Pancreas (tissue), 10 donors: ENCODE data around the gene RAVER1. TPM values are rescaled to one million over a fixed set of nuclear protein-coding genes. Genes with fewer than 3 reads are reported as not detected.
"Not testable (repeated sequence)": the region's sequence is repeated elsewhere in the genome, so short reads cannot be mapped to it uniquely, and the experiment has no call there.

ENCODE experiments used
- ATAC-seq, 4 donors: fragments of 200-7000 bp; cut with Tn5 transposase; one replicate each; pipeline versions ENCODE4 v1.8.0 to v1.9.1; 2020; ENCODE audit warnings: mild to moderate bottlenecking in 4 of 4, moderate library complexity in 4 of 4
- DNase-seq, 6 donors: peaks; one replicate each; pipeline ENCODE4 v3.0.0-alpha.2; 2020
- FAIRE-seq: peaks from 2 replicates; lab custom pipeline; 2012; peaks lifted over from hg19 to GRCh38; lab: Jason Lieb, UNC
- H3K27ac ChIP-seq, 4 donors: fragments of 200-600 bp; sonication (generic); 1 replicate in 3 of 4; 2 replicates in 1 of 4; pipeline versions ENCODE4 v1.5.0 to v1.8.0; 2020
- H3K27me3 ChIP-seq, 4 donors: fragments of 200-600 bp; one replicate each; pipeline ENCODE4 v1.8.0; 2021
- H3K36me3 ChIP-seq, 3 donors: fragments of 200-600 bp; sonication (generic) in 1 of 3; one replicate each; pipeline versions ENCODE4 v1.5.0 to v1.8.0; 2020 to 2021
- H3K4me1 ChIP-seq, 3 donors: fragments of 200-600 bp; one replicate each; pipeline ENCODE4 v1.8.0; 2021
- H3K4me3 ChIP-seq, 4 donors: fragments of 200-600 bp; sonication (generic) in 2 of 4; one replicate each; pipeline versions ENCODE4 v1.5.0 to v1.8.0; 2020 to 2021
- H3K9me3 ChIP-seq, 4 donors: fragments of 200-600 bp; one replicate each; pipeline ENCODE4 v1.8.0; 2021
- CTCF ChIP-seq, 4 donors: fragments of 200-600 bp; sonication (generic) in 3 of 4; IDR thresholded peaks; one replicate each; pipeline versions ENCODE4 v1.5.0 to v1.8.0; 2021; ENCODE audit warnings: antibody characterized with exemption in 4 of 4
- WGBS, 2 donors: extraction: QIAGEN DNeasy Blood & Tissue Kit; methylation state at CpG; one replicate each; pipeline ENCODE4 v1.1.7; 2013; 5-methylcytosine and 5-hydroxymethylcytosine counted together
- intact Hi-C, 3 donors: fragments of 100-400 bp; cut with DNase I; formaldehyde crosslinking; loops; one replicate each; pipeline versions ENCODE4 v1.11.1 to v1.14.2; 2022
- polyA plus RNA-seq, 2 donors: library from polyadenylated mRNA; stranded (reverse); fragments of 200-250 nt; gene quantifications; one replicate each; pipeline ENCODE4 v1.2.3, GENCODE V29; 2013
- total RNA-seq, 6 donors: library from RNA; stranded (reverse); fragmentation: NEBNext Ultra II Directional in 4 of 6; extraction: Animal tissue kit (Norgen Biotek cat#: 25700) in 4 of 6; gene quantifications; one replicate each; pipeline versions ENCODE4 v1.2.1 to v1.2.4, GENCODE V29; 2021 to 2023
- donor health status: healthy with polysubstance abuse.
- donor health status: DM: no; HTN: no; CAD: no; lungs with moderate emphysema.
- donor health status: DM: no; HTN: no; CAD: no.
- donor health status: control.
- donor health status: control.
- donor health status: Bipolar disorder and iron deficiency.
- donor health status: DM: yes; HTN: yes; CAD: no.
- donor health status: DM: no; HTN: no; CAD: no.
- donor health status: DM: no; HTN: no; CAD: no.
- donor health status: DM: yes; HTN: yes; CAD: no.

Gene RAVER1
- total RNA-seq, result 10 to 100 TPM in 4 of 6 donors, 1 to 10 TPM in 2; 6.0 to 17.3 (median 13.6) TPM
- 1 to 10 TPM; 9.4 TPM for polyA plus RNA-seq

- Histone ChIP-seq H3K9me3 (no peaks in the 10 kb centered on the region), H3K4me1 (peaks cover 6 to 9% (median 8%) of the 10 kb centered on the region in 3 donors), H3K27ac (peak within 1 kb of the TSS; percentile 76 to 83 (median 82)), H3K36me3 (peaks cover 4 to 14% (median 10%) of the 10 kb centered on the region in 3 donors), H3K27me3 (no peaks in the 10 kb centered on the region), H3K4me3 (peak within 1 kb of the TSS; percentile 48 to 94 (median 80))
- intact Hi-C loops, result no loop called here
- whole genome bisulfite sequencing, 2 donors, result 0 to 1% methylated on average over 79 to 82 of the region's 82 CpGs
- DNase-seq (peak; percentile 97 to 99 (median 98)), FAIRE-seq (peak; percentile 43), ATAC-seq (peak; percentile 88 to 96 (median 90))
- TF ChIP-seq CTCF (IDR thresholded peaks at IDR 0.05), result no peak
These were observed at the start of gene RAVER1 for GRCh38 chr19:10332965-10333757. TSS of gene RAVER1 (minus strand) at chr19:10333529. CDS start at chr19:10333507, 22 bp downstream.

- H3K4me1 ChIP-seq, H3K36me3 ChIP-seq, intact Hi-C loops, H3K9me3 ChIP-seq, H3K4me3 ChIP-seq, H3K27me3 ChIP-seq, H3K27ac ChIP-seq, ATAC-seq, FAIRE-seq, DNase-seq: not testable (repeated sequence)
- 69 to 88% methylated on average over 8 of the region's 8 CpGs for WGBS, 2 donors
These were observed 49.8 kb upstream of the RAVER1 start for GRCh38 chr19:10383223-10383499.

- peaks cover 2 to 5% (median 4%) of the 10 kb centered on the region in 3 donors for H3K4me1 ChIP-seq
- no peak for TF ChIP-seq CTCF (IDR thresholded peaks at IDR 0.05)
- ATAC-seq (peak; percentile 97 to 99 (median 99)), DNase-seq (peak; percentile 96 to 99 (median 98)), FAIRE-seq (peak; percentile 88)
- intact Hi-C loops, result no loop called here
- 0 to 1% methylated on average over 57 to 58 of the region's 58 CpGs for WGBS, 2 donors
- H3K27me3 ChIP-seq, result no peaks in the 10 kb centered on the region
- no peaks in the 10 kb centered on the region for H3K9me3 ChIP-seq
- H3K4me3 ChIP-seq, result peak within 1 kb of the TSS; percentile 71 to 95 (median 82)
- no peaks in the 10 kb centered on the region for H3K36me3 ChIP-seq
- H3K27ac ChIP-seq, result peak within 1 kb of the TSS; percentile 53 to 83 (median 68)
These were observed 47.2 kb upstream of the RAVER1 start, which contains the start of gene TYK2 for GRCh38 chr19:10380313-10381102. TSS of gene TYK2 (minus strand) at chr19:10380572. CDS start at chr19:10378406, 2,166 bp downstream.

GRCh38 chr19:10379880-10380312 lies 46.6 kb upstream of the RAVER1 start:
- Histone ChIP-seq H3K27ac (peak overlapping the region; percentile 24 to 83 (median 66)), H3K4me3 (peak overlapping the region; percentile 71 to 95 (median 82)), H3K27me3 (no peaks in the 10 kb centered on the region), H3K36me3 (no peaks in the 10 kb centered on the region), H3K9me3 (no peaks in the 10 kb centered on the region), H3K4me1 (peaks cover 2 to 5% (median 4%) of the 10 kb centered on the region in 3 donors)
- DNase-seq (no peak), FAIRE-seq (no peak), ATAC-seq (peak in 1 of 4 donors; percentile 1)
- intact Hi-C loops, result no loop called here
- TF ChIP-seq CTCF (IDR thresholded peaks at IDR 0.05), result no peak
- WGBS, 2 donors, result 0% methylated on average over 10 of the region's 10 CpGs

- intact Hi-C loops, result no loop called here
- no peak for ATAC-seq
- WGBS, 2 donors, result 95 to 98% methylated on average over 8 of the region's 8 CpGs
- DNase-seq, result peak in 1 of 6 donors; percentile 66
- no peak overlapping the region for H3K4me3 ChIP-seq
- no peak for TF ChIP-seq CTCF (IDR thresholded peaks at IDR 0.05)
- FAIRE-seq, result no peak
- no peaks in the 10 kb centered on the region for H3K27me3 ChIP-seq
- H3K9me3 ChIP-seq, result no peaks in the 10 kb centered on the region
- peaks cover 2 to 5% (median 4%) of the 10 kb centered on the region in 3 donors for H3K4me1 ChIP-seq
- no peak overlapping the region for H3K27ac ChIP-seq
- no peaks in the 10 kb centered on the region for H3K36me3 ChIP-seq
These were observed 44.8 kb upstream of the RAVER1 start for GRCh38 chr19:10378124-10378523.

GRCh38 chr19:10377140-10377640 lies 43.9 kb upstream of the RAVER1 start:
- H3K4me1 ChIP-seq, ATAC-seq, H3K4me3 ChIP-seq, H3K27ac ChIP-seq, H3K36me3 ChIP-seq, FAIRE-seq, intact Hi-C loops, DNase-seq, H3K9me3 ChIP-seq, H3K27me3 ChIP-seq: not testable (repeated sequence)
- 93 to 95% methylated on average over 2 of the region's 2 CpGs for WGBS, 2 donors
